HG02973 (cell line): ENCODE results near the gene EPHB2.

ENCODE experiments used
- ATAC-seq: cut with Tn5 transposase; IDR thresholded peaks from one replicate; pipeline ENCODE4 v1.9.1; 2021; ENCODE audit warnings: moderate library complexity; ENCODE audit not compliant: unreplicated experiment

EPHB2 gene

GRCh38 chr1:22721122-22721873 lies 10.7 kb downstream of the EPHB2 start:
- no peak for ATAC-seq

DNA sequence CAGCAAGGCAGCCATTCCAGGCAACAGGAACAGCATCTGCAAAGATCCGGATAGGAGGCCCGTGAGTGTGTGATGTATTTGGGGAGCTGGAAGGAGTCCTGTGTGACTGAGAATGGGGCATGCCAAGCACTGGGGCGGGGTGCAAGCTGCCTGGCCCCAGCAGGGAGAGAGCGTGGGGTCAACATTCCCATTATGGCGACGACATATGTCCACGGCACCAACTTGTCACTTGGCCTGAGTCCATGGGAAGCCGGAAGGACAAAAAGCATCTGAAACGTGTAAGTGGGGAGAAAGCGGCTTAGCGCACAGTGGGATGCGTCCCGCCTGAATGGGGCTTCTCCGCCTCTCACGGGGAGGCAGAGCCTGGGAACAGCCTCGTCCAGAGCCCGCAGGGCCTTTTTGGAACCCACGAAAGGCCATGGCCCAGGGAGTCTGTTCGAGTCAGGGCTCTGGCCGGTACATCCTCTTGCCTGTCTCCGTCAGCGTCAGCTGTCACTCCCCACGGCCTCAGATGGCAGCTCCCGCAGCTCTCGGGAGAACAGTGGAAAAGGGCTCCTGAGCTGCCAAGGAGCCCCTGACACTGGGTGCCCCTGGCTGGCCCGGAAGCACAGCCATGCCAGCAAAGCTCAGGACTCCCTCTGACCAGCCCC lies 12.4 kb downstream of the EPHB2 start:
- no peak for ATAC-seq

GRCh38 chr1:22727873-22728272 lies 17.2 kb downstream of the EPHB2 start:
- ATAC-seq: no peak

- no peak for ATAC-seq
Observed at GRCh38 chr1:22728751-22729399, 18.2 kb downstream of the EPHB2 start.

- no peak for ATAC-seq
Observed at GRCh38 chr1:22729400-22729773, 18.7 kb downstream of the EPHB2 start.

GRCh38 chr1:22729912-22730311 lies 19.3 kb downstream of the EPHB2 start:
- ATAC-seq: no peak

DNA sequence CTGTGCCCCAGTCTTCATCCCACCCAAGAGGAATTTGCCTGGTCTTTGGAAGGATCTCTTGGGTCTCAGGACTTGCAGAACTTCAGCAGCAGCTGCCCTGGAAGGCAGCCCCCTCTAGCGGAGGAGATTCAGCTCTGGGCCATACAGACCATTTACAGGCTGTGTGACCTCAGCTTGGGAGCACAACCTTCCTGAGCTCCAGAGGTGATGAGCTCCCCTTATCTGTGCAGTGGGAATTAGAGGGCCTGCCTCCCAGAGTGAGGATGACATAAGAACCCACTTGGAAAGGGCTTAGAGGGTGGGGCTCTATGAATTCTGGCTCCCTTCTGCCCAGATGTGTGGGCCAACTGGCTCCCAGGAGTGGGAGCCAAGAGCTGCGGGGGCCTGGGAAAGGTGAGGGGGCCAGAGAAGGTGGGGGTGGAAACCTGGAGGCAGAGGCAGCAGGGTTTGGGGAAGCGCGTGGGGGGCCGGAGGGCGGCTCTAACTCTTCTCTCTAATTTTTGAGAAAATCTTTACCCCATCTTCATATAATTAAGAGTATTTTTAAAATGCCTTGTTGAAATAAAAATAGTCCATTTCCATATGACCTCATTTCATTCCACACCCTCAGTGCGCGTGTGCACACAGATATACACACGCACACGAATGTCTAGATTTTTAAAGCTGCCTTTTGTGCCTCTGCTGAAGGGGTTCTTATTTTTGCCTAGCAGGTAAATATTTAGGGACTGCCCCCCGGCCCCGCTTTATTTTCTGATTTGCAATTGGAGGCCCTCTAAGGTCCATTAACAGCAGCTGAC lies 21.5 kb downstream of the EPHB2 start:
- ATAC-seq: no peak

DNA sequence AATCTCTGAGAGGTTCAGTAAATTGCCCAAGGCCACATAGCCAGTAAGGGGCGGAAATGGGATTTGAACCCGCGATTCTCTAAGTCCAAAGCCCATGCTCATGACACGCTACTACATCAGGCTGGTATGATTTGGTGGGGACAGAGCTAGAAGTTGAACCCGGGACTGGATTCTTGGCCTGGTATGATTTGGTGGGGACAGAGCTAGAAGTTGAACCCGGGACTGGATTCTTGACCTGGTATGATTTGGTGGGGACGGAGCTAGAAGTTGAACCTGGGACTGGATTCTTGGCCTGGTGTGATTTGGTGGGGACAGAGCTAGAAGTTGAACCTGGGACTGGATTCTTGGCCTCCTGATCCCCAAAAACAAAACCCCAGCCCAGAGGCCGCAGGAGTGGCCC lies 23.0 kb downstream of the EPHB2 start:
- no peak for ATAC-seq

DNA sequence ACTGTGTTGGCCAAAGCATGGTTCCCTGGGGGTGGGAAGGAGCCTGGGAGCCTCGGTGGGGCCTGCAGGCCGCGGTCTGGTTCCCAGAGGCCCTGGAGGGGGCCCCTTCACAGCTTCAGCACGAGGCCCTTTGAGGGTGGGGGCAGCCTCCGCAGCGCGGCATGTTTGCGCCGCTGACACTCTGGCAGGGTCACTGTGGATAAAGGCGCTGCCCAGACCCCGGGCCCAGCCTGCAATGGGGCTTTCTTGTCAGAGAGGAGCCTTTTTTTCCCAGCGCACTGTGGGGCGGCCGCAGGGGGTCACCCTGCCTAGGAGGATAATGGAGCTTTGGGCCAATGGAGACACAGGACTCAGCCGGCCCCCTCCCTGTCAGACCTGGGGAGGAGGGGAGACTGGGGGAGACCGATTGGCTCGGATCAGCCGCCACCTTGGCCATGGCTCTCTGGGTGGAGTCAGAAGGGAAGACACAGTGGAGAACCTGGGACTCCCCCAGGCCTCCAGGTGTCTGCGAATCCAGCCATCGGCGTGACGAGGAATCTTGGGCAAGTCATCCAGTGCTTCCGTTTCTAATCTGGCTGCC lies 26.0 kb downstream of the EPHB2 start:
- ATAC-seq: no peak

- no peak for ATAC-seq
Observed at GRCh38 chr1:22737374-22738068, 26.9 kb downstream of the EPHB2 start.

- ATAC-seq: no peak
Observed at GRCh38 chr1:22738069-22738435, 27.4 kb downstream of the EPHB2 start.

DNA sequence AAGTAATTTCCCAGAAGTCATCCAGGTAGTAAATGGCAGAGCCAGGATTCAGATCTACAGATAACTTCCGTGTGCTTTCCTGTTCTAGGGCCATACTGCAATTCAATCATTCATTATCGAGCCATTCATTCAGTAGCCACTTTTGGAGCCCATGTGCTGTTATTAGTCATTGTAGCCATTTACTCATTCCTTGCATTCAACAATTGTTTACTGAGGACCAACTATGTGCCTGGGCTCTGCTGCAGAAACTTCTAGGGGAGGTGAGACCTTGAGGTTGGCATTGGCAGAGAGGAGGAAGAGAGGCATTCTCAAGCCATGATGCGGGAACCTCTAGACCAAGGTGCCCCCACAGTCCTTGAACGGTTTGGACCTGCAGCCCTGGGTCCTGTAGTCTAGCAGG lies 27.9 kb downstream of the EPHB2 start:
- no peak for ATAC-seq

DNA sequence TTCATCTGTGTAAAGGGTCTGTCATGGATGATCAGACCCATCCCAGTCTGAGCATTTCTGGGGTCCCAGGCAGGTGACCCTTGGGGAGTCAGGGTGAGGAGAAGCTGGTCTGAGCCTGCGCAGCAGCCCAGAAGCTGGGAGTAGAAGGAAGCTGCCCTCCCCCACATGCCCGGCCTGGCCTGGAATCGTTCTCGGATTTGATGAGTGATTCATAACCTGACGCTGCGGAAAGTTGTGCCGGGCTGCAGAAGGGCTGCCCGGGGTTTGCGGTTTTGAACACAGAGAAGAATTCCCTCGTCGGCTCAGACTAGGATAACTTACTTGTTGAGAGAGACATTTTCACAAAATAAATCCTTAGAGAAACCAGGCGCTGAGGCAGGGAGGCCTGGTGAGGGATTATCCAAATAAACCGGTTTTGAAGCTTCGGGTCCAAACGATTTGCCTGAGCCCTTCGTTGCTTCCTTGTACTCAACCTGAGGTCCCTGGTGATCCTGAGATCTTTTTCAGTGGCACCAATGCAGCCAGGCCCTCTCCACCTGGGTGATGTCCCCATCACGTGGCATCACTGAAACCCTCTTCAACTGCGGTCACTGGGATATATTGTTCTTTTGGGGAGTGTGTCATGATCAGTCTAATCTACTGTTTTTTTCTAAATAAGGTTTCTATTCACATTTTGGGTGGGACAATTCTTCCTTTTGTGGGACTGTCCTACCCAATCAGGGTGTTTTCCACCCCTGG lies 29.2 kb downstream of the EPHB2 start:
- ATAC-seq: no peak

DNA sequence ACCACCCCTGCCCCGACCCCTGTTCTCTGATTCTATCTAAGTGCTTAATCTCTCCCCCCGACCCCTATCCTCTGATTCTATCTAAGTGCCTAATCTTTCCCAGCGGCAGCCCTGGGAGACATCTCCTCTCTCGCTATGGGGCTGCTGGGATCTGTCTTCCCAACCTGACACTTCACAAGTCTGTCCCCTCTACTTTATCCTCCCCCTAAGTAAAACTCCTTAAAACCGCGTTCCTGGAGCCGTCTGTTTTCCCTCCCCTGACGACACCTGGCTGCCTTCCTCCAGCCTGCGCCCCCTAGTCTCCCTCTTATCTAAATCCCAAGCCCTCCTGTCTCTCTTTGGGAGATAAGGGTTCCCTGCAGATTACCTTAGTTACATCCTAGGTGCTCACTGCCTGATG lies 30.5 kb downstream of the EPHB2 start:
- ATAC-seq: no peak

DNA sequence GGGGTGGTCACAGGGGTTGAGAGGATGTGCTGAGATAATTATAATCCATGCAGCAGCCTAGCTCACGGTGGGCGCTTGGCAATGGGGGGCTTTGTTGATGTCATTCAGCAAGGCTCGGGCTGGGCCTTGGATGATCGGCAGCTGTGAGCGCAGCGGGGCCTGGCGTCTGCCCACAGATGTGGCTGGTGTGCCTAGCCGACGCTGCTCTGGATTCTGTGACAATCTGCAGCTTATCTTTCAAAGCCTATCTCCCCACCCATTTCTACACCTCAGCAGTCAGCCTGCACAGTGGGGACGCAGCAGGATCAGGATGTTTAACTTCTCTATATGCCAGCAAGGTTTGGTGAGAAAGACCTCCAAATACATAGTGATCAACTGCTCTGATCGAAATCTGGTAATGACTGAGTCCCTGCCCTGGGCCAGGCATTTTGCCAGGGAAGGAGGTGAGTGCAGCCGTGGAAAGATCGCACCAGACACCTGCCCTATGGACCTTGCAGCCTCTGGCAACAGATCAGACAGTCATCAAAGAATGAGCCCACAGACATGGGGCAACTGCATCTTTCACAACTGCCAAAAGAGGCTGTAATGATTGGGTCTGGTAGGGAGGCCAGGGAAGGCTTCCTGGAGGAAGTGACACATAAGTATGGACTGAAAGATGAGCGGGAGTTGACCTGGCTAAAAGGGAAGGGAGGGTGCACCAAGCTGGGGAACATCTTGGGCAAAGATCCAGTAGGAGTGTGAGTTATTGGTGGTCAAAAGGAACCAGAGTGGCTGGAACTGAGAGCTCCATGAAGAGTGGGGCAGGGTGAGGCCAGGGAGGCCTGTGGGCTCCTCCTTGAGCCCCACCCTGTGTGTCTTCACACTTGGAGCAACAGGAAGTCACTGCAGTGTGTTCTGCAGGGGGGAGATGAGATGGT lies 35.3 kb downstream of the EPHB2 start:
- ATAC-seq: no peak

- ATAC-seq: no peak
Observed at GRCh38 chr1:22747021-22747734, 36.5 kb downstream of the EPHB2 start.

GRCh38 chr1:22747735-22748073 lies 37.1 kb downstream of the EPHB2 start:
- ATAC-seq: no peak

DNA sequence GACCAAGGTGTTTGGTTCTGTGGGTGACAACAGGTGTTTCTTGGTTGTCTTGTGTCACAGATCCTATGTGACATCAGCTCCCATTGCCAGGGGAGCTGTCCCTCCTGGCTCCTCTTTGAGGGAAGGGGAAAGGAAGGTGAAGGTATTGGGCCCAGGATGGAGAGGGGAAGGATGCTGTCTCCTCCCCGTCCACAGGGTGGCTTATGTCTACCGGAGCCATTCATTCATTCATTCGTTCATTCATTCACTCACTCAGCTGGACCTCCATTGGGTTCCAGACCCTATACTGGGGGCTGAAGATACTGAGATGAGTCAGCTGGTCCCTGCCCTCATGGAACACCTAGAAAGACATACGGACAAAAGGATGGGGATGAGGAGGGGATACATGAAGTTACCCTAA lies 38.9 kb downstream of the EPHB2 start:
- ATAC-seq: no peak
